Osteoblast (primary cell): ENCODE results near the gene ZBTB8OS. TPM values are rescaled to one million over a fixed set of nuclear protein-coding genes. Genes with fewer than 3 reads are reported as not detected.
"Not testable (repeated sequence)": the region's sequence is repeated elsewhere in the genome, so short reads cannot be mapped to it uniquely, and the experiment has no call there.

ENCODE experiments used
- DNase-seq: peaks from one replicate; pipeline ENCODE4 v3.0.0; 2011; ENCODE audit warnings: low spot score, mixed read lengths; ENCODE audit not compliant: insufficient read length; ENCODE audit errors: missing footprints
- H2AFZ ChIP-seq: 2 replicates; pipeline ENCODE4 v1.6.0; 2011; ENCODE audit warnings: mild to moderate bottlenecking, low read length
- H3K27ac ChIP-seq: 2 replicates; pipeline ENCODE4 v1.5.1; 2011; ENCODE audit warnings: mild to moderate bottlenecking, low read depth, low read length, moderate library complexity
- H3K27me3 ChIP-seq: 2 replicates; pipeline ENCODE4 v1.6.0; 2012; ENCODE audit warnings: mild to moderate bottlenecking, control low read depth, inconsistent platforms, low read length, moderate library complexity; ENCODE audit not compliant: insufficient read depth
- H3K36me3 ChIP-seq: 2 replicates; pipeline ENCODE4 v1.5.1; 2011; ENCODE audit warnings: mild to moderate bottlenecking, low read length, control low read depth, moderate library complexity; ENCODE audit not compliant: insufficient read depth
- H3K4me1 ChIP-seq: 2 replicates; pipeline ENCODE4 v1.5.1; 2011; ENCODE audit warnings: mild to moderate bottlenecking, low read length, control low read depth, moderate library complexity; ENCODE audit not compliant: insufficient read depth
- H3K4me2 ChIP-seq: 2 replicates; pipeline ENCODE4 v1.6.0; 2011; ENCODE audit warnings: mild to moderate bottlenecking, low read length; ENCODE audit not compliant: insufficient read depth
- H3K4me3 ChIP-seq: fragments of 200-600 bp; sonication (generic); 3 replicates; pipeline ENCODE4 v1.5.1; 2012; ENCODE audit warnings: mild to moderate bottlenecking, low read length, inconsistent platforms; ENCODE audit not compliant: insufficient read depth
- H3K79me2 ChIP-seq: 2 replicates; pipeline ENCODE4 v1.6.0; 2012; ENCODE audit warnings: mild to moderate bottlenecking, low read length, control low read depth, inconsistent platforms; ENCODE audit not compliant: insufficient read depth
- H3K9me3 ChIP-seq: 2 replicates; pipeline ENCODE4 v1.5.1; 2011; ENCODE audit warnings: low read depth, low read length, control low read depth
- H4K20me1 ChIP-seq: 2 replicates; pipeline ENCODE4 v1.6.0; 2012; ENCODE audit warnings: mild to moderate bottlenecking, low read length, control low read depth; ENCODE audit not compliant: insufficient read depth
- CTCF ChIP-seq: IDR thresholded peaks from 2 replicates; pipeline ENCODE4 v1.5.1; 2011; ENCODE audit warnings: mild to moderate bottlenecking, low read depth, low read length, moderate library complexity; ENCODE audit errors: extremely low read depth
- total RNA-seq: library from RNA; depleted of rRNA; stranded (reverse); fragments of >200 nt; gene quantifications from 2 replicates; pipeline ENCODE4 v1.2.3, GENCODE V29; 2012

The ZBTB8OS gene
- total RNA-seq, 1 donor = 37.3 TPM

DNA sequence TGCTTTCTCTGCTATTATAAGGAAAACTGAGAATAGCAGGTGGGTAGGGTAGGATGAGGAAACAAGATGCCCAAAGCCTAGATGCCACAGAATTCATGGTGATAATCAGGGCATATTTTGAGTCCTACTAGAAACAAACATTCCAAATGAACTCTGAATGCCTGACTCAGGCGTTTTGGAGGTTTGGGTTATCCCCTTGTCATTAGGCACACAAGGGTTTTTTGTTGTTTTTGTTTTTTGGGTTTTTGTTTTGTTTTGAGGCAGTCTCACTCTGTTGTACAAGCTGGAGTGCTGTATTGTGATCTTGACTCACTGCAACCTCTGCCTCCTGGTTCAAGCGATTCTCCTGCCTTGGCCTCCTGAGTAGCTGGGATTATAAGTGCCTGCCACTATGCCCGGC, 33.0 kb upstream of the ZBTB8OS start:
- peaks cover 32% of the 10 kb centered on the region for H3K79me2 ChIP-seq
- H3K27ac ChIP-seq = no peak overlapping the region
- no peak overlapping the region for H2AFZ ChIP-seq
- H4K20me1 ChIP-seq = peaks cover 24% of the 10 kb centered on the region
- no peak overlapping the region for H3K4me2 ChIP-seq
- TF ChIP-seq CTCF = no peak
- no peaks in the 10 kb centered on the region for H3K9me3 ChIP-seq
- peaks cover 2% of the 10 kb centered on the region for H3K4me1 ChIP-seq
- peaks cover 69% of the 10 kb centered on the region for H3K36me3 ChIP-seq
- no peaks in the 10 kb centered on the region for H3K27me3 ChIP-seq
- no peak overlapping the region for H3K4me3 ChIP-seq
- no peak for DNase-seq

GRCh38 chr1:32681999-32682398, 31.6 kb upstream of the ZBTB8OS start:
- H3K36me3 ChIP-seq = peaks cover 72% of the 10 kb centered on the region
- no peak overlapping the region for H3K4me3 ChIP-seq
- H3K27me3 ChIP-seq = no peaks in the 10 kb centered on the region
- no peak for DNase-seq
- peaks cover 21% of the 10 kb centered on the region for H3K79me2 ChIP-seq
- peaks cover 17% of the 10 kb centered on the region for H4K20me1 ChIP-seq
- peaks cover 2% of the 10 kb centered on the region for H3K4me1 ChIP-seq
- TF ChIP-seq CTCF = no peak
- H3K27ac ChIP-seq = no peak overlapping the region
- H2AFZ ChIP-seq = no peak overlapping the region
- no peak overlapping the region for H3K4me2 ChIP-seq
- no peaks in the 10 kb centered on the region for H3K9me3 ChIP-seq

DNA sequence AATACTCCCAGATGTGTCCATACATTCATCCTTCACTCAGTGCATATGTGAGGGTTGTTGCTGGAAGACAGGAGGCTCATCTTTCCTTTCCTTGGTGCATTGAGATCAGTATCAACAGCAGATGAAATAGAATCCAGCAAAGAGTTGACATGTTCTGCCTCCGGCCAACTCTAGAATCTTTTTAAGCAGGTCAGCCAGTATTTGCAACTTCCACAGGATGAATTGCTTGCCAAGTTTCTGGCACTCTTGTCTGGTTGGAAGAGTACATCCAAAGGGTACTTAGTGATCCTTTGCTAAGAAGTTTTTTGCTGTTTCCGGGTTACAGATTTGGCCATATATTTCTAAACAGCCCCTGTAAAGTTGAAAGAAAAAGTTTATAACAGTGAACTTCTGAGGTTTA, 31.2 kb upstream of the ZBTB8OS start:
- no peak overlapping the region for H2AFZ ChIP-seq
- no peak overlapping the region for H3K4me2 ChIP-seq
- H3K36me3 ChIP-seq = peaks cover 73% of the 10 kb centered on the region
- no peaks in the 10 kb centered on the region for H3K9me3 ChIP-seq
- TF ChIP-seq CTCF = no peak
- H4K20me1 ChIP-seq = peaks cover 14% of the 10 kb centered on the region
- no peak for DNase-seq
- peaks cover 17% of the 10 kb centered on the region for H3K79me2 ChIP-seq
- no peak overlapping the region for H3K27ac ChIP-seq
- no peaks in the 10 kb centered on the region for H3K27me3 ChIP-seq
- H3K4me3 ChIP-seq = no peak overlapping the region
- H3K4me1 ChIP-seq = peaks cover 2% of the 10 kb centered on the region

- Histone ChIP-seq H3K4me1 (peaks cover 2% of the 10 kb centered on the region), H3K27ac (no peak overlapping the region), H4K20me1 (peaks cover 6% of the 10 kb centered on the region), H3K4me2 (no peak overlapping the region), H3K9me3 (no peaks in the 10 kb centered on the region), H2AFZ (no peak overlapping the region), H3K27me3 (no peaks in the 10 kb centered on the region), H3K4me3 (no peak overlapping the region), H3K36me3 (peaks cover 69% of the 10 kb centered on the region), H3K79me2 (peaks cover 8% of the 10 kb centered on the region)
- no peak for TF ChIP-seq CTCF
- no peak for DNase-seq
Observed at GRCh38 chr1:32680642-32681041, 30.3 kb upstream of the ZBTB8OS start.

GRCh38 chr1:32679993-32680392, 29.6 kb upstream of the ZBTB8OS start:
- H2AFZ ChIP-seq, H3K4me2 ChIP-seq, H3K4me1 ChIP-seq, H3K27ac ChIP-seq, DNase-seq, H3K27me3 ChIP-seq, H3K79me2 ChIP-seq, H3K4me3 ChIP-seq, H3K9me3 ChIP-seq, H4K20me1 ChIP-seq: not testable (repeated sequence)
- peaks cover 67% of the 10 kb centered on the region for H3K36me3 ChIP-seq
